Measurements from ENCODE around the gene VTN. TPM values are rescaled to one million over a fixed set of nuclear protein-coding genes. Genes with fewer than 3 reads are reported as not detected.

The VTN gene
- total RNA-seq, 1 experiment from 2014 or later, result not detected

GRCh38 chr17:28357901-28358197 is 12.3 kb downstream of the VTN start:
- H3K27me3 Mint-ChIP-seq (ENCODE audit: unreplicated experiment), result no peaks in the 10 kb centered on the region
- peaks cover 13% of the 10 kb centered on the region for H3K4me1 Mint-ChIP-seq (ENCODE audit: low read depth, unreplicated experiment)
- H3K36me3 Mint-ChIP-seq (ENCODE audit: insufficient read depth, unreplicated experiment), result peaks cover 38% of the 10 kb centered on the region
- TF ChIP-seq CTCF (IDR thresholded peaks at IDR 0.05; ENCODE audit: unreplicated experiment), result no peak
- no peaks in the 10 kb centered on the region for H3K9me3 Mint-ChIP-seq (ENCODE audit: low read depth, unreplicated experiment)
- H3K27ac Mint-ChIP-seq (ENCODE audit: unreplicated experiment), result peak overlapping the region; percentile 87
- CTCF ChIA-PET, result interaction anchor here (1.7 to 2.6 kb wide), 3 partner anchors 11 to 59 kb away, joined by 4 to 10 read pairs (median 9); partner anchors contain the start of genes IFT20 and TNFAIP1
- TSS peak; percentile 74 for BruUV-seq (replicated peaks)
- peak overlapping the region; percentile 91 for H3K4me3 Mint-ChIP-seq (ENCODE audit: low read depth, unreplicated experiment)
- intact Hi-C loops (cut with micrococcal nuclease; ENCODE audit: unreplicated experiment), result no loop called here
- no peak for DNase-seq

- H3K4me1 Mint-ChIP-seq (ENCODE audit: low read depth, unreplicated experiment), result peaks cover 13% of the 10 kb centered on the region
- H3K9me3 Mint-ChIP-seq (ENCODE audit: low read depth, unreplicated experiment), result no peaks in the 10 kb centered on the region
- intact Hi-C loops (cut with micrococcal nuclease; ENCODE audit: unreplicated experiment), result no loop called here
These were observed 12.8 kb downstream of the VTN start, which contains the start of gene POLDIP2 for GRCh38 chr17:28357061-28357900. TSS of gene POLDIP2 (minus strand) at chr17:28357527. CDS start at chr17:28357448, 79 bp downstream.

GRCh38 chr17:28350271-28350670 is 19.8 kb downstream of the VTN start:
- H3K4me3 Mint-ChIP-seq (ENCODE audit: low read depth, unreplicated experiment), result no peak overlapping the region
- no peak for TF ChIP-seq CTCF (IDR thresholded peaks at IDR 0.05; ENCODE audit: unreplicated experiment)
- H3K27me3 Mint-ChIP-seq (ENCODE audit: unreplicated experiment), result no peaks in the 10 kb centered on the region
- DNase-seq, result no peak
- intact Hi-C loops (cut with micrococcal nuclease; ENCODE audit: unreplicated experiment), result no loop called here
- peaks cover 48% of the 10 kb centered on the region for H3K36me3 Mint-ChIP-seq (ENCODE audit: insufficient read depth, unreplicated experiment)
- H3K4me1 Mint-ChIP-seq (ENCODE audit: low read depth, unreplicated experiment), result peaks cover 21% of the 10 kb centered on the region
- H3K27ac Mint-ChIP-seq (ENCODE audit: unreplicated experiment), result no peak overlapping the region
- no TSS peak for BruUV-seq (replicated peaks)
- no peaks in the 10 kb centered on the region for H3K9me3 Mint-ChIP-seq (ENCODE audit: low read depth, unreplicated experiment)
- CTCF ChIA-PET, result no interaction called here

More at GRCh38 chr17:28357061-28357900, 12.8 kb downstream of the VTN start, which contains the start of gene POLDIP2:
- Mint-ChIP-seq H3K27me3 (ENCODE audit: unreplicated experiment) (no peaks in the 10 kb centered on the region), H3K4me3 (ENCODE audit: low read depth, unreplicated experiment) (peak within 1 kb of the TSS; percentile 91), H3K36me3 (ENCODE audit: insufficient read depth, unreplicated experiment) (peaks cover 39% of the 10 kb centered on the region), H3K27ac (ENCODE audit: unreplicated experiment) (peak within 1 kb of the TSS; percentile 87)
- BruUV-seq (replicated peaks), result no TSS peak
- CTCF ChIA-PET, result interaction anchor here (0.6 to 2.6 kb wide), 4 partner anchors 10 to 59 kb away, joined by 3 to 10 read pairs (median 6); partner anchors contain the start of genes IFT20 and TNFAIP1
- DNase-seq, result peak; percentile 96
- TF ChIP-seq CTCF (IDR thresholded peaks at IDR 0.05; ENCODE audit: unreplicated experiment), result no peak

GRCh38 chr17:28348979-28349378 is 21.1 kb downstream of the VTN start:
- Mint-ChIP-seq H3K27me3 (ENCODE audit: unreplicated experiment) (no peaks in the 10 kb centered on the region), H3K9me3 (ENCODE audit: low read depth, unreplicated experiment) (no peaks in the 10 kb centered on the region), H3K27ac (ENCODE audit: unreplicated experiment) (no peak overlapping the region), H3K4me3 (ENCODE audit: low read depth, unreplicated experiment) (no peak overlapping the region), H3K36me3 (ENCODE audit: insufficient read depth, unreplicated experiment) (peaks cover 55% of the 10 kb centered on the region), H3K4me1 (ENCODE audit: low read depth, unreplicated experiment) (peaks cover 21% of the 10 kb centered on the region)
- BruUV-seq (replicated peaks), result no TSS peak
- TF ChIP-seq CTCF (IDR thresholded peaks at IDR 0.05; ENCODE audit: unreplicated experiment), result no peak
- intact Hi-C loops (cut with micrococcal nuclease; ENCODE audit: unreplicated experiment), result no loop called here
- DNase-seq, result no peak
- CTCF ChIA-PET, result no interaction called here

All from Calu3 (cell line).